WTC11 (cell line): Measurements from ENCODE around the gene TTC28. TPM values are rescaled to one million over a fixed set of nuclear protein-coding genes. Genes with fewer than 3 reads are reported as not detected.

Experiments used
- ATAC-seq: fragments of 200-7000 bp; cut with Tn5 transposase; 2 replicates; pipeline ENCODE4 v1.10.0; 2021; ENCODE audit warnings: mild to moderate bottlenecking, moderate library complexity
- CTCF ChIA-PET: fragments of 300-600 bp; sonication (Branson Sonifier 250); formaldehyde crosslinking; loops from one replicate; lab custom pipeline; 2021; ENCODE audit warnings: antibody characterized with exemption; lab: Charles Lee
- POLR2A ChIA-PET: fragments of 350-600 bp; sonication (Branson Sonifier 250); formaldehyde crosslinking; loops from one replicate; lab custom pipeline; 2021; ENCODE audit warnings: antibody characterized with exemption; lab: Charles Lee
- DNase-seq: peaks from one replicate; pipeline ENCODE4 v3.0.0; 2021; ENCODE audit warnings: low spot score
- H3K27ac Mint-ChIP-seq: 2 replicates; pipeline ENCODE4 v1.8.0; 2021; ENCODE audit warnings: mixed read lengths
- H3K27me3 Mint-ChIP-seq: 2 replicates; pipeline ENCODE4 v1.8.0; 2021; ENCODE audit warnings: low read depth, mild to moderate bottlenecking, moderate library complexity, mixed read lengths
- H3K36me3 Mint-ChIP-seq: 2 replicates; pipeline ENCODE4 v1.8.0; 2021; ENCODE audit warnings: mixed read lengths
- H3K4me1 Mint-ChIP-seq: 2 replicates; pipeline ENCODE4 v1.8.0; 2022; ENCODE audit warnings: mixed read lengths
- H3K4me3 Mint-ChIP-seq: 2 replicates; pipeline ENCODE4 v1.8.0; 2021; ENCODE audit warnings: mild to moderate bottlenecking, moderate library complexity, mixed read lengths
- H3K9me3 Mint-ChIP-seq: 2 replicates; pipeline ENCODE4 v1.8.0; 2021; ENCODE audit warnings: mixed read lengths
- AFF4 ChIP-seq: sonication (generic); formaldehyde crosslinking; IDR thresholded peaks from 2 replicates; pipeline ENCODE4 v1.8.1; 2023; ENCODE audit warnings: mild to moderate bottlenecking, missing genetic modification reagents, borderline replicate concordance
- ATF3 ChIP-seq: sonication (generic); formaldehyde crosslinking; conservative IDR thresholded peaks from 2 replicates; pipeline ENCODE4 v1.8.1; 2022; ENCODE audit warnings: mild to moderate bottlenecking, missing genetic modification reagents
- ELF4 ChIP-seq: sonication (generic); formaldehyde crosslinking; IDR thresholded peaks from 2 replicates; pipeline ENCODE4 v1.8.1; 2022; ENCODE audit warnings: low read depth, mild to moderate bottlenecking, moderate library complexity, missing genetic modification reagents
- ESRRA ChIP-seq: sonication (generic); formaldehyde crosslinking; IDR thresholded peaks from 2 replicates; pipeline ENCODE4 v1.8.1; 2022; ENCODE audit warnings: mild to moderate bottlenecking, missing genetic modification reagents, borderline replicate concordance
- FOXJ3 ChIP-seq: sonication (generic); formaldehyde crosslinking; IDR thresholded peaks from 2 replicates; pipeline ENCODE4 v1.9.0; 2021; ENCODE audit warnings: missing genetic modification reagents, mild to moderate bottlenecking, borderline replicate concordance
- FOXK1 ChIP-seq: sonication (generic); formaldehyde crosslinking; IDR thresholded peaks from 2 replicates; pipeline ENCODE4 v1.8.0; 2022; ENCODE audit warnings: mild to moderate bottlenecking, moderate library complexity, missing genetic modification reagents
- FOXP1 ChIP-seq: sonication (generic); formaldehyde crosslinking; IDR thresholded peaks from 2 replicates; pipeline ENCODE4 v1.8.0; 2022; ENCODE audit warnings: missing genetic modification reagents, mild to moderate bottlenecking, moderate library complexity, borderline replicate concordance
- HMGXB4 ChIP-seq: sonication (generic); formaldehyde crosslinking; IDR thresholded peaks from 2 replicates; pipeline ENCODE4 v1.8.1; 2023; ENCODE audit warnings: mild to moderate bottlenecking, moderate library complexity, missing genetic modification reagents
- RELA ChIP-seq: sonication (generic); formaldehyde crosslinking; IDR thresholded peaks from 2 replicates; pipeline ENCODE4 v1.8.1; 2022; ENCODE audit warnings: missing genetic modification reagents, mild to moderate bottlenecking, borderline replicate concordance
- SP1 ChIP-seq: sonication (generic); formaldehyde crosslinking; conservative IDR thresholded peaks from 2 replicates; pipeline ENCODE4 v1.8.1; 2022; ENCODE audit warnings: missing genetic modification reagents
- TEAD1 ChIP-seq: sonication (generic); formaldehyde crosslinking; IDR thresholded peaks from 2 replicates; pipeline ENCODE4 v1.8.0; 2022; ENCODE audit warnings: mild to moderate bottlenecking, missing genetic modification reagents
- USF1 ChIP-seq: sonication (generic); formaldehyde crosslinking; IDR thresholded peaks from 2 replicates; pipeline ENCODE4 v1.8.0; 2022; ENCODE audit warnings: mild to moderate bottlenecking, missing genetic modification reagents
- ZBTB21 ChIP-seq: sonication (generic); formaldehyde crosslinking; IDR thresholded peaks from 2 replicates; pipeline ENCODE4 v1.8.1; 2023; ENCODE audit warnings: mild to moderate bottlenecking, missing genetic modification reagents, borderline replicate concordance
- ZMAT4 ChIP-seq: fragments of 250-450 bp; sonication (Bioruptor Pico); IDR thresholded peaks from 2 replicates; pipeline ENCODE4 v1.9.0; 2021; ENCODE audit warnings: mild to moderate bottlenecking
- ZNF232 ChIP-seq: sonication (generic); formaldehyde crosslinking; IDR thresholded peaks from 2 replicates; pipeline ENCODE4 v1.8.0; 2022; ENCODE audit warnings: mild to moderate bottlenecking, missing genetic modification reagents
- ZNF263 ChIP-seq: sonication (generic); formaldehyde crosslinking; IDR thresholded peaks from 2 replicates; pipeline ENCODE4 v1.8.1; 2022; ENCODE audit warnings: low read depth, mild to moderate bottlenecking, moderate library complexity, missing genetic modification reagents
- ZNF512 ChIP-seq: sonication (generic); formaldehyde crosslinking; IDR thresholded peaks from 2 replicates; pipeline ENCODE4 v1.8.1; 2022; ENCODE audit warnings: missing genetic modification reagents, borderline replicate concordance
- total RNA-seq: library from RNA; stranded (reverse); gene quantifications from 3 replicates; pipeline ENCODE4 v1.2.3, GENCODE V29; 2021

The TTC28 gene
- total RNA-seq, 1 experiment from 2014 or later = 13.0 TPM

GRCh38 chr22:28001171-28001835 lies 678.3 kb downstream of the TTC28 start:
- CTCF ChIA-PET = interaction anchor here (3.1 kb wide), 2 partner anchors 10 to 81 kb away, joined by 8 to 17 read pairs; partner anchors contain the start of gene PITPNB
- POLR2A ChIA-PET = no interaction called here
- Mint-ChIP-seq H3K27me3 (no peaks in the 10 kb centered on the region), H3K4me1 (no peaks in the 10 kb centered on the region), H3K27ac (peak overlapping the region; percentile 35; the same call in 1 of the 2 replicates), H3K4me3 (no peak overlapping the region), H3K36me3 (no peaks in the 10 kb centered on the region), H3K9me3 (no peaks in the 10 kb centered on the region)
- TF ChIP-seq FOXK1 (CRISPR knock-in tag) = no peak
- no peak for TF ChIP-seq USF1 (CRISPR knock-in tag)
- no peak for TF ChIP-seq ESRRA
- TF ChIP-seq ZNF263 = no peak
- TF ChIP-seq FOXJ3 (CRISPR knock-in tag) = no peak
- DNase-seq = no peak
- no peak for ATAC-seq

- no peak for ATAC-seq
- H3K36me3 Mint-ChIP-seq = no peaks in the 10 kb centered on the region
- no peaks in the 10 kb centered on the region for H3K27me3 Mint-ChIP-seq
- no peak for TF ChIP-seq SP1 (CRISPR knock-in tag)
- POLR2A ChIA-PET = no interaction called here
- H3K4me3 Mint-ChIP-seq = no peak overlapping the region
- no peaks in the 10 kb centered on the region for H3K9me3 Mint-ChIP-seq
- CTCF ChIA-PET = interaction anchor here (1.3 to 3.1 kb wide), 3 partner anchors 9 to 81 kb away, joined by 6 to 17 read pairs (median 8); partner anchors contain the start of gene PITPNB
- no peaks in the 10 kb centered on the region for H3K4me1 Mint-ChIP-seq
- DNase-seq = no peak
- H3K27ac Mint-ChIP-seq = no peak overlapping the region
These were observed 679.3 kb downstream of the TTC28 start for GRCh38 chr22:28000361-28000760.

- no peak overlapping the region for H3K27ac Mint-ChIP-seq
- ChIA-PET CTCF (interaction anchor here (0.6 to 3.4 kb wide), 6 partner anchors 9 to 118 kb away, joined by 3 to 17 read pairs (median 6); partner anchors contain the start of gene PITPNB), POLR2A (no interaction called here)
- no peaks in the 10 kb centered on the region for H3K36me3 Mint-ChIP-seq
- no peaks in the 10 kb centered on the region for H3K27me3 Mint-ChIP-seq
- no peak for ATAC-seq
- H3K9me3 Mint-ChIP-seq = no peaks in the 10 kb centered on the region
- TF ChIP-seq FOXP1 (CRISPR knock-in tag) (no peak), AFF4 (no peak), ESRRA (no peak), ZNF512 (CRISPR knock-in tag) (no peak), ZMAT4 (no peak), ATF3 (no peak), ZNF232 (CRISPR knock-in tag) (no peak), ZNF263 (no peak), FOXK1 (CRISPR knock-in tag) (no peak), ZBTB21 (no peak), TEAD1 (CRISPR knock-in tag) (no peak), RELA (CRISPR knock-in tag) (no peak), HMGXB4 (CRISPR knock-in tag) (no peak), ELF4 (CRISPR knock-in tag) (no peak)
- H3K4me1 Mint-ChIP-seq = no peaks in the 10 kb centered on the region
- DNase-seq = no peak
- H3K4me3 Mint-ChIP-seq = no peak overlapping the region
These were observed 679.8 kb downstream of the TTC28 start for GRCh38 chr22:27999876-28000275.
